Measurements from ENCODE around the gene CEP170B.
A peak's percentile ranks its signal among the peaks of the same experiment; 100 is the strongest.

The CEP170B gene

GRCh38 chr14:104927432-104927816 lies 62.4 kb downstream of the CEP170B start:
- Histone ChIP-seq H3K4me3 (ENCODE audit: low read depth, low read length, poor library complexity, severe bottlenecking) (no peak overlapping the region), H3K36me3 (ENCODE audit: insufficient read depth, low read length) (no peaks in the 10 kb centered on the region; the same call in 1 of the 2 replicates), H2AFZ (ENCODE audit: low read length) (no peak overlapping the region), H3K27me3 (ENCODE audit: insufficient read depth, low read length) (peaks cover 5% of the 10 kb centered on the region; the same call in 1 of the 2 replicates), H3K79me2 (ENCODE audit: insufficient read depth, low read length) (no peaks in the 10 kb centered on the region), H4K20me1 (ENCODE audit: insufficient read depth, low read length) (no peaks in the 10 kb centered on the region), H3K27ac (ENCODE audit: low read depth, low read length, poor library complexity, severe bottlenecking) (no peak overlapping the region), H3K9ac (ENCODE audit: low read length) (no peak overlapping the region), H3F3A (ENCODE audit: insufficient read depth, low read length) (no peaks in the 10 kb centered on the region), H3K4me2 (ENCODE audit: low read length) (no peak overlapping the region), H3K9me2 (ENCODE audit: low read depth, low read length) (no peaks in the 10 kb centered on the region), H3K9me3 (ENCODE audit: low read length) (peaks cover 3% of the 10 kb centered on the region; the same call in 1 of the 2 replicates), H3K4me1 (ENCODE audit: insufficient read depth, low read length, severe bottlenecking) (peaks cover 9% of the 10 kb centered on the region)
- TF ChIP-seq EZH2 (IDR thresholded peaks at IDR 0.05; ENCODE audit: borderline replicate concordance, low read length) (no peak), CTCF (IDR thresholded peaks at IDR 0.05; ENCODE audit: low read length) (no peak)

GRCh38 chr14:104927901-104928300 lies 62.8 kb downstream of the CEP170B start:
- H3K4me3 ChIP-seq (ENCODE audit: low read depth, low read length, poor library complexity, severe bottlenecking), result no peak overlapping the region
- TF ChIP-seq EZH2 (IDR thresholded peaks at IDR 0.05; ENCODE audit: borderline replicate concordance, low read length) (no peak), CTCF (IDR thresholded peaks at IDR 0.05; ENCODE audit: low read length) (peak; percentile 10; the same call in 1 of the 2 replicates)
- H3F3A ChIP-seq (ENCODE audit: insufficient read depth, low read length), result no peaks in the 10 kb centered on the region
- H3K9me3 ChIP-seq (ENCODE audit: low read length), result peaks cover 3% of the 10 kb centered on the region; the same call in 1 of the 2 replicates
- H2AFZ ChIP-seq (ENCODE audit: low read length), result no peak overlapping the region
- peaks cover 9% of the 10 kb centered on the region for H3K4me1 ChIP-seq (ENCODE audit: insufficient read depth, low read length, severe bottlenecking)
- no peaks in the 10 kb centered on the region for H4K20me1 ChIP-seq (ENCODE audit: insufficient read depth, low read length)
- peaks cover 5% of the 10 kb centered on the region; the same call in 1 of the 2 replicates for H3K27me3 ChIP-seq (ENCODE audit: insufficient read depth, low read length)
- no peaks in the 10 kb centered on the region for H3K9me2 ChIP-seq (ENCODE audit: low read depth, low read length)
- no peak overlapping the region for H3K9ac ChIP-seq (ENCODE audit: low read length)
- H3K27ac ChIP-seq (ENCODE audit: low read depth, low read length, poor library complexity, severe bottlenecking), result no peak overlapping the region
- H3K79me2 ChIP-seq (ENCODE audit: insufficient read depth, low read length), result no peaks in the 10 kb centered on the region
- H3K4me2 ChIP-seq (ENCODE audit: low read length), result no peak overlapping the region
- no peaks in the 10 kb centered on the region; the same call in 1 of the 2 replicates for H3K36me3 ChIP-seq (ENCODE audit: insufficient read depth, low read length)

- no peaks in the 10 kb centered on the region for H3K79me2 ChIP-seq (ENCODE audit: insufficient read depth, low read length)
- peaks cover 3% of the 10 kb centered on the region; the same call in 1 of the 2 replicates for H3K9me3 ChIP-seq (ENCODE audit: low read length)
- H3K4me1 ChIP-seq (ENCODE audit: insufficient read depth, low read length, severe bottlenecking), result peaks cover 9% of the 10 kb centered on the region
- H3K4me2 ChIP-seq (ENCODE audit: low read length), result no peak overlapping the region
- no peaks in the 10 kb centered on the region for H3K9me2 ChIP-seq (ENCODE audit: low read depth, low read length)
- peaks cover 5% of the 10 kb centered on the region; the same call in 1 of the 2 replicates for H3K27me3 ChIP-seq (ENCODE audit: insufficient read depth, low read length)
- no peak overlapping the region for H3K9ac ChIP-seq (ENCODE audit: low read length)
- no peaks in the 10 kb centered on the region for H4K20me1 ChIP-seq (ENCODE audit: insufficient read depth, low read length)
- TF ChIP-seq CTCF (IDR thresholded peaks at IDR 0.05; ENCODE audit: low read length) (no peak), EZH2 (IDR thresholded peaks at IDR 0.05; ENCODE audit: borderline replicate concordance, low read length) (no peak)
- H3K4me3 ChIP-seq (ENCODE audit: low read depth, low read length, poor library complexity, severe bottlenecking), result no peak overlapping the region
- no peak overlapping the region for H3K27ac ChIP-seq (ENCODE audit: low read depth, low read length, poor library complexity, severe bottlenecking)
- H3K36me3 ChIP-seq (ENCODE audit: insufficient read depth, low read length), result no peaks in the 10 kb centered on the region; the same call in 1 of the 2 replicates
- H2AFZ ChIP-seq (ENCODE audit: low read length), result no peak overlapping the region
- H3F3A ChIP-seq (ENCODE audit: insufficient read depth, low read length), result no peaks in the 10 kb centered on the region
Observed at GRCh38 chr14:104928391-104929133, 63.5 kb downstream of the CEP170B start.
